Islet precursor cell (in vitro differentiated cells): Measurements from ENCODE around the gene BFSP1.

ENCODE experiments used
- DNase-seq: peaks from one replicate; pipeline ENCODE4 v3.0.0-alpha.2; 2018

The BFSP1 gene

DNA sequence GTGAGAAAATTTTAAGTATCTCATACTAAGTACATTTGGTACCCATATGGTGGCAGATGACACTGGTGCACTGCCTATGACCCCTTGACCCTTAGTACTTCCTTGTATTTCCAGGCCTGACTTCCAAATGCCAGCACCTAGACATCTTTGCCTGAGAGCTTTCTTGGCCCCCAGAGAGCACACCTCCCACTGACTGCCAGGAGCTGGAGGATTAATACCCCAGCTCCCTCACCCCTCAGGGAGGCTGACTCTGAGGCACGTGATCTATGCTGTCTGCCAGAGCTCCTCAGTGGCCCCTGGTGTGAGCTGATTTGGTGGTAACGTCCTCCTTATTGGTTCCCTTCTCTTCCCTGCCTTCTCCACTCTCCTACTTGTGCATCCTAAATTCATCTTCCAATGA lies 38.0 kb downstream of the BFSP1 start:
- DNase-seq = peak; percentile 22

DNA sequence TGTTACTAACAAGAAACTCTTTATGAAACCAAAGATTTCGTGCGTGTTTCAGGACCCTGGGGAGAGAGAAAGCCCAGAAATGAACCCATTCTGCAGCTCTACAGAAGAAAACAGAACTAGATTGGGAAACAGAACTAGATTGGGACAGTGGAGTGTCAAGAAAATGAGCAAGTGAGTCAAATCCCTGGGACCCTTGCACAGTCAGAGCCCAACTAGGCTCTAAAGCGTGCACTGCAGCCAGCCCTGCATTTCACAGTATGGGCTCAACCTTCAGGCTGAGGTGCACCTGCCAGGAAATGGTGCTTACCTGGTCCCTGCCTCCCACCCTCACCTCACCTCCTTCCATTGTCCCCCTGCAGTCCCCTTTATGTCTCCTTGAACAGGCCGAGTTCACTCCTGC lies 39.7 kb downstream of the BFSP1 start:
- DNase-seq = peak; percentile 35

DNA sequence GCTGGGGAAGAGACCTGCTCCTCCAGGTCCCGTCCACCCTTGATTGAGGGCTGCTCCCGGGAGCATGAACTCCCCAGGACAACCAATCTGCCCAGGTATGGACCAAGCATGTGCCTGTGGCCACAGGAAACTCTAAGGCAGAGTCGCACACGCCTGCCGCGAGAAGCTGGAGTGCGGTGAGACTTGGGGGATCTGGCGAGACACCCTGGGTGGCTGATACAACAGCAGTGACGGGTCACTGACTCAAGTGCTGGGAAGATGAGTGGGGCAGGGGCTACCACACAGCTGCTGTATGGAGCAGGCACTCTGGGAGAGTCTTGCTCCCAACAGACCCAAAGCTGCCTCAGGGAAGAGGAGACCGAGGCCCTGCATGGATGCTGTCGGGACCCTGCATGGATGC lies 40.1 kb downstream of the BFSP1 start:
- DNase-seq = peak; percentile 43

DNA sequence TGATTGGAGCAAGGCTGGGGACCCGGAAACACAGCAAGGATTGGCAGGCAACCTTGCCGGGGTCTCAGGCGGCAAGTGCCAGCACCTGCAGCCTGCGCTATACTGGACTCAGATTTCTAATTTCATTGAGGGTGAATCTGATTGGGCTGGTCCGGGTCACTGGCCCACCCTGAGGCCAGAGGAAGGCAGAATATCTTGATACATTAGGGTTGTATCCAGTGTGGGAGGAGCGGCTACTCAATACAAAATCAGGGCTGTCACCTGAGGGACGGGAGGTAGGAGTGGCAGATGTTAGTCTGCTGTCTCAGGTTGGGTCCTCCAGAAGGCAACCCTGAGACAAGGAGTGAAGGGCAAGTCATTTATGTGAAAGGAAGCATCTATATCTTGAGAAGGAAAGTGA lies 40.7 kb downstream of the BFSP1 start:
- peak; percentile 29 for DNase-seq

DNA sequence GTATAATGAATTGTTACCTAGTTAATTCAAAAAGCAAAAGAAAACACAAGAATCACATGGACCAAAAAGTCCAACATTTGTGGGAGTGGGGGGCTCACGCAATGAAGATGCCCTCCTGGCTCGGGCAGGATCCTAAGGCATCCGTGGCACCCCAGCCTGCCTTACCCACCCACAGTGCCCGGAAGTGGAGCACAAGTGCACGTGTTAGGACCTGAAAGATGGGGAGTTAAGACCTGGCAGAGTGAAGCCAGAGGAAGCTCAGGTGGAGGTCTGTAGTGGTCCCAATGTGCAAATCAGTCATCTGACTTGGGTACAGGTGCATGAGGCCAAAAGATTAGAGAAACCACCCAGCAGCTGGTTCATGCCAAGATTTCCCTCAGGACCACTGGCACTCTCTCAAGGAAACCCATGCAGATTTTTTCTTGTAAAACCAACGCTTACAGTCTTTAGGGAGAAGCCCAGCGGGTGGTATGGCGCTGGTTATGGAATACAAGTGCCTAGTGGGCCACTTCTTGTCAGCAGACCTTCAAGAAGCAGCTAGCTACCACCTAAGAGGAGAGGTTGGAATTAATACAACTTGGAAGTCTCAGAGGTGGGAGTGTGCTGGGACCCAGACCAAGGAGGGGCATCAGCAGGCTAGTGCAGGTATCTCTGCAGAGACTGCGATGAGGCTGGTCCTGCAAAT lies 42.1 kb downstream of the BFSP1 start:
- DNase-seq = peak; percentile 29

DNA sequence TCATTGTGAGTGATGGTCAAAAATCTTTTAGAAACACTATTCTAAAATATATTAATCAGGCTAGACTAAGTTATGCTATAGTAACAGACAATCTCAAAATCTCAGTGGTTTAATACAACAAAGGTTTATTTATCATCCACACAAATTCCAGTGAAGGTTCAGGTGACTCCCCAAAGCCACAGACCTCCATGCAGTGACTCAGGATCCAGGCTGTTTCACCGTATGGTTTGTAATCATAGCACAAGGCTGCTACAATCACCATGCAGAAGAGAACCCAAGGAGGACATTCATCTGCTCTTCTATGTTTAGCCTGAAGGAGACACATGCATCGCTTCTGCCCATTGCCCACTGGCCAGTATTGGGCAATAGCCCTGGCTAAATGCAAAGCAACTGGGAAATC lies 46.2 kb downstream of the BFSP1 start:
- peak; percentile 31 for DNase-seq

DNA sequence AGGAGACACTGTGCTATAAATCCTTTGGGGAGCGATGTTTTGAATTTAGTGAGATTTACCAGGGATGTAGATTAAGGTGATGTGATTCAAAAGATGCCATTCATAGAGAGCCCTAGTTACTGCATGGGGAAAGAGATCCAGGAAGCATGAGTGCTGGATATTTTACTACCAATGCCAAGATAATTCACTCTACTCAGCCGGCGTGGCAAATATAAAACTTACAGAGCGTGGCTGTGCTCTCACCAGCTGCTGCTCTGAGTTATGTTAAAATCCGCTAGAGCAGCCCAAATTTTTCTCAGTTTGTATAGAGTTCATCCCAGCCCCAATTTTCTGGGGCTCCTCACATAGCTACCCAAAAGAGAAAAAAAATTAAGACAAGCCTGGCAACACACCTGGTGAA lies 48.6 kb downstream of the BFSP1 start:
- peak; percentile 12 for DNase-seq

DNA sequence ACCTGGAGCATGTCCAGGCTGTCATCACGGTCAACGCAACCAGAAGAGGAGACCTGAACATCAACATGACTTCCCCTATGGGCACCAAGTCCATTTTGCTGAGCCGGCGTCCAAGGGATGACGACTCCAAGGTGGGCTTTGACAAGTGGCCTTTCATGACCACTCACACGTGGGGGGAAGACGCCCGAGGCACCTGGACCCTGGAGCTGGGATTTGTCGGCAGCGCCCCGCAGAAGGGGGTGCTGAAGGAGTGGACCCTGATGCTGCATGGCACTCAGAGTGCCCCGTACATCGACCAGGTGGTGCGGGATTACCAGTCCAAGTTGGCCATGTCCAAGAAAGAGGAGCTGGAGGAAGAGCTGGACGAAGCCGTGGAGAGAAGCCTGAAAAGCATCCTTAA lies 49.5 kb downstream of the BFSP1 start:
- DNase-seq = peak; percentile 31

DNA sequence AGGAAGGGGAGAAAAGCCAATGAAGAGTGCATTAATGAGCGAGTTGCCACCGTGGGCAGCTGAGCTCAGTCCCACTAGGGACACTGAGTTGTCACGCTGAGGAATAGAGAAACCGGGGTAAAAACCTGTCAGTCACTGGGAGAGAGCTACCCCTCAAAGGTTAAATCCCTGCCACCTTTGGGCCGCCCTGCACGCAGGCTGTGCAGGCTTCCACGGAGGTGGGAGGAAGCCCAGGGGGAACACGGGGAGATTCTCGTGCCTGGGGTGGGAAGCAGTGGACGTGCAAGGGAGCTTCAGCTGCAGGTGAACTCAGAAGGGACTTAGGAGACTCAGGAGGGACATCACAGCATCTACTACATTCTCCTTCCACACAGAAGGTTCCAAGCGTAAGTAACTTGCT lies 50.5 kb downstream of the BFSP1 start:
- DNase-seq = peak; percentile 38

DNA sequence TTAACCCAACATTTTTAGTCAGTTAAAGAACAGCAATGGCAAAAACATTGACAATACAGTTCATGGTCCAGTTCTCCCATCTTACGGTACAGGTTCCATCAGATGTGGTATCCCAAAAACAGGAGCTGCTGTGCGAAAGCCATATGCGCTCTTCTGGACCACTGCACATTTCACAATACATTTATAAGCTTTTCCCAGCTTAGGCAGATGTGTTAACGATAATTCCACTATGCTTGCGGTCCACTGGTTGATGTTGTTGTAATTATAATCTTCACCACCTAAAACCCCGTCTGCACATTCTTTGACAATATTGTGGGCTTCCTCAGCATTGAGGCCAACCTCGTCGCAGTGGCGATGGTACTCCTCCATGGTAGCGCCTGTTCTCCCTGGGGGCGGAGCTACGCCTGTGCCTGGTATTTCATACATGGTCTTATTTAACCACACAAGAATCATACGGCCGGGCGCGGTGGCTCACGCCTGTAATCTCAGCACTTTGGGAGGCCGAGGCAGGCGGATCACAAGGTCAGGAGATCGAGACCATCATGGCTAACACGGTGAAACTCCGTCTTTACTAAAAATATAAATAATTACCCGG lies 52.0 kb downstream of the BFSP1 start:
- peak; percentile 17 for DNase-seq

DNA sequence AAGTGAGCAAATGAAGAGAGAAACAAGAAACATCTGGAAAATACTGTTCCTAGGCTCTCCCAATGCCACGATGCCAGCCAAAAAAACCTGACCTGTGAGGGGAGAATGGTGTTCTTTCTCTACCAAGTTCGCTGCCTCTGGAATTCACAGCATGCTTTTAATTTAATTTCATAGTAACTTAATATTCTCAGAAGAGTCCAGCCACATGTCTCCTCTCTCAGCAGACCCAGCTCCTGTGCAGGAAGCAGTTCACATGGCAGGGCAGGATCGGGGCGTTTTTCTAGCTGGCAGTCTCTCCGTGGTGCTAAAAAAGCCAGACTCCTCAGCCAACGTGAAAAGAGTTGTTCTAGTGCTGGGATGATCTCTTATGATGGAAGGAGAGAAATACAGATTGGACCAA lies 57.5 kb downstream of the BFSP1 start:
- peak; percentile 24 for DNase-seq

DNA sequence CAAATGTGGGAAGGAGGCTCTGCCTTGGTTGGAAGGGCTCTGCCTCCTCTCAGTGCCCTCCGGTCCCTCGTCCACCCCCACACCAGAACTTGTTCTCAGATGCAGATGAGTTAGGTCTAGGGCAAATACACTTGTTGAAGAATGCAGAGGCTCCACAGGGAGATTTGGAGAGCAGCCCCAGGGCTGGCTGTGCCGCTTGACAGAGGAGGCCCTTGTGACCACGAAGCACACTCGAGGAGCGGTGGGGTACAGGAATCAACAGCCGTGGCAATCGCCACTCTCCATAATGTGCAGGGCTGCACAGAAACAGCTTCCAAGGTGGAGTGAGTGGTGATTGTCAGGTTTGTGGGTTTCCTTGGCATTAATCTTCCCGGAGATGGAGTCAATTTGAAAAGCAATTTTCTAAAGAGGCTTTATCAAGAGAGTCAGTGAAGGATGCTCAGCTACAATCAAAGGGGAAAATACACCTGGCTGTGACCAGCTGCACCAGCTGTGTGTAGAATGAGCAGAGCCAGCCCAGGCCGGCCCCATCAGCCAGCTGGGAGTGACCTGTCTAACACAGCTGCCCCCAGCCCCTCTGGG lies 59.5 kb downstream of the BFSP1 start:
- DNase-seq = peak; percentile 50

DNA sequence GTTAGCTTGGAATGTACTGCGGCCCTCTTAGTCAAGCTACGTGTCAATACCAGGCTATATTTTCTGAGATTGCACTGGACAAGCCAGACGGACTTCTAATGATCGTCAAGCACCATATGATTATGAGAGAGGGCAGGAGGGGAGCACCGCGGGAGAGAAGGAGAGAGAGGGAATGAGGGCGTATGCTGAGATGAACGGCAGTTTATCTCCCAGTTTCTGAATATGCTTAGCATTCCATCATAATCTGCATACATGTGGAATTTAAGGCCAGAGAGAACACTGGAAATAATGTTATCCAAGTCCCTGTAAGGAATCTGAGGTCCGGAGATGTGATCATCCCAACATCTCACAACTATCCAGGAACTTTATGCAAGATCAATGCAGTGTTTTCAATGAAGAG lies 60.2 kb downstream of the BFSP1 start:
- DNase-seq = no peak

DNA sequence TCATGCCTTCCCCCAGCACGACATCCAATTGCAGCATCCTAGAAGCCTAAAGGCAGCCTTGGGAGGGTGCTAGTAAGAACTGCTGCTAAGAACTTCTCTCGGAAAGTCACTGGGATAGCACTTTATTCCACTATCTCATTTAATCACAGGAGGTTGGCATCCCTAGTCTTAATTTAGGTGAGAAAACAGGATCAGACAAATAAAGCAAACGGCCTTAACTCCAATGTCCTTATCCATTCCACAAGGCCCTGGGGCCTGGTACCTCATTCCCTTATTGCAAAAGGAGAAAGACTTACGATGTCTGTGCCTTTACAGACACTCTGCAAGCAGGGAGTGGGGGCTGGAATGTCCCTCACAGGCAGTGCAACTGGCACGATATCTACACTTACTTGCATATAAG lies 60.7 kb downstream of the BFSP1 start:
- peak; percentile 14 for DNase-seq

DNA sequence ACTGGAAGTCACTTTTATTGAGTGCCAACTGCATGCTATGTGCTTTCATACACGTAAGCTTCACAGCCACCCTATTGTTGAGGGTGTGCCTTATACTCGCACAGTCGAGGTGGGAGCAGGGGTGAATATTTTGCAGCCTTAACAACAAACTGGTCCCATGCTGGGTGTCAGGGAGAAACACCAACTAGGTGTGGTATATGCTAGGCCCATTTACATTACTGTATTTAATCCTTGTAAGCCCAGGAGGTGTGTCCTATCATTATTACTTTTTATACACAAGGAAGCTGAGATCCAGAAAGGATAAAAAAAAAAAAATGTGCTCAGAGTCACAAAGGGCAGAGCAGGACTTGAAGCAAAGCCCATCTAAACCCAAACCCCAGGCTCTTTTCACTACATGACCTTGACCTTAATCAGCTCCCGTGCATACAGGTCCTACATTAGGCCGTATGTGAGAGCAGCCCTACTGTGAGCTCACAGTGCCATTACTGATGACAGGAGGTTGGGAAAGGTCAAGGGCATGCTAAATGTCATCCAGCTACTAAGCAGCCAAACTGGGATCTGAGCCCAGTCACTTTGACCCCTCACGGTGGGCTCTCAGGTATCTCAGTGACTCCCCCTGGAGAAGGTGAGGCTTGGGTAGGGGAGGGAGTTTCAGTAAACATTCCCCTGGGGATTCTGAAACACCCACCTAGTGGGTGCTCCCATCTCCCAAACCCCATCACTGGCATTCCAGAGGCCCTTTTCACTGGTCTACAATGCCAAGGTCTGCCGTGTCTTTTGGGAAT lies 61.7 kb downstream of the BFSP1 start:
- DNase-seq = peak; percentile 37

DNA sequence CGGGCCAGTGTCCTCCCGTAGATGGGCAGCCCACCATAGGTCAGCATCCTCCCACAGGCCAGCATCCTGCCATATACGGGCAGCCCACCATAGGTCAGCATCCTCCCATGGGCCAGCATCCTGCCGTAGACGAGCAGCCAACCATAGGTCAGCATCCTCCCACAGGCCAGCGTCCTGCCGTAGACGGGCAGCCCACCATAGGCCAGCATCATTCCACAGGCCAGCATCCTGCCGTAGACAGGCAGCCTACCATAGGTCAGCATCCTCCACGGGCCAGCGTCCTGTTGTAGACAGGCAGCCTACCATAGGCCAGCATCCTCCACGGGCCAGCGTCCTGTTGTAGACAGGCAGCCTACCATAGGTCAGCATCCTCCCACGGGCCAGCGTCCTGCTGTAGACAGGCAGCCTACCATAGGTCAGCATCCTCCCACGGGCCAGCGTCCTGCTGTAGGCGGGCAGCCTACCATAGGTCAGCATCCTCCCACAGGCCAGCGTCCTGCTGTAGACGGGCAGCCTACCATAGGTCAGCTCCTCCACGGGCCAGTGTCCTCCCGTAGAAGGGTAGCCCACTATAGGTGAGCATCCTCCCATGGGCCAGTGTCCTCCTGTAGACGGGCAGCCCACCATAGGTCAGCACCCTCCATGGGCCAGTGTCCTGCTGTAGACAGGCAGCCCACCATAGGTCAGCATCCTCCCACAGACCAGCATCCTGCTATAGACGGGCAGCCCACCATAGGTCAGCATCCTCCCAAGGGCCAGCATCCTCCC lies 62.9 kb downstream of the BFSP1 start:
- peak; percentile 42 for DNase-seq

DNA sequence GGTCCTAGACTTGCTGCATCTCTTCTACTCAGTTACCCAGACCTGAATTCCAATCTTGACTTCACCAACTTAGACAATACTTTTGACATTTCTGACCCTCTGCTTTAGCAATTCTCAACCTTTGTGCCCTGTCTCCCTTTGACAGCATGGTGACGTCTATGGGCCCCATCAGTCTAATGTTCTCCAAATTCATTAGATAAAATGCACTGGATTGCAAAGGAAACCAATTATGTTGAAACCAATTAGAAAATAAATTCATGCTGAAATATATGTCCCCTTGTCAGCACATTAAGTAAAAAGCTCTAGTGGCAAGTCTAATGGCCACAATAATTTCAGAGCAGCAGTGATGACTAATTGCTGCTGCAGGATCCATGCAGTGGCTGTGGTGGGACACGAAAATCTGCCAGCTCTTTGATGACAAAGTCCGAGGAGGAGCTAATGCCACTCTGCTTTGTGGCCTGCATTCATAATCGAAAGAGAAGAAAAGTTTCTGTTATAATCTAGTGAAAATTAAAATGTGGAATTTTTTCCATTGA lies 64.0 kb downstream of the BFSP1 start:
- peak; percentile 6 for DNase-seq

DNA sequence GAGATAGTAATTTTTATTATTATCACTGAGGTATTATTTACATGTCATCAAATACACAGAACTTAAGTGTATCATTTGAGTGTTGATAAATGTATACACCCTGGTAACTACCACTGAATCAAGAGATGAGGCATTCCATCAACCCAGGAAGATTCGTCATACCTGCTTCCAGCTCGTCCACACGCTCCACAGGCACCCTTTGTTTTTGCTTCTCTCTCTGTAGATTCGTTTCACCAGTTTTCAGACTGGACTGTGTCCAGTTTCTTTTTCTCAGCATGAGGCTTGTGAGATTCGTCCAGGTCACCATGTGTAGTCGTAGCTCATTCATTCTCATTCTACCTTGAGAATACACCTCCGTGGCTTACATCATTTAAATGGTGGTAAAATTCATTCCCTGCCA lies 64.5 kb downstream of the BFSP1 start:
- peak; percentile 10 for DNase-seq

DNA sequence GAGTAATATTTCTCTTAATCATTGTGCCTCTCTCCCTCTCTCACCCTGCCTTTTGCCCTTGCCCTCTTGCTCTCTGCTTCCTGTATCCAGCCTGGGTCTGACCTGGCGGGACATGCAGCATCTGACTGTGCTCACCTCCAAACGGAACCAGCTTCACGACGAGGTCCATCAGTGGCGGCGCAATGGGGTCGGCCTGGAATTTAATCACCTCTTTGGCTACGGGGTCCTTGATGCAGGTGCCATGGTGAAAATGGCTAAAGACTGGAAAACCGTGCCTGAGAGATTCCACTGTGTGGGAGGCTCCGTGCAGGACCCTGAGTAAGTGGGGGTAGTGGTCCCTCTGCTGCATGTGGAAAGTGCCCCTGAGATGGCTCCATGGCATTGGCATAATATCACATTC lies 65.9 kb downstream of the BFSP1 start:
- peak; percentile 45 for DNase-seq

DNA sequence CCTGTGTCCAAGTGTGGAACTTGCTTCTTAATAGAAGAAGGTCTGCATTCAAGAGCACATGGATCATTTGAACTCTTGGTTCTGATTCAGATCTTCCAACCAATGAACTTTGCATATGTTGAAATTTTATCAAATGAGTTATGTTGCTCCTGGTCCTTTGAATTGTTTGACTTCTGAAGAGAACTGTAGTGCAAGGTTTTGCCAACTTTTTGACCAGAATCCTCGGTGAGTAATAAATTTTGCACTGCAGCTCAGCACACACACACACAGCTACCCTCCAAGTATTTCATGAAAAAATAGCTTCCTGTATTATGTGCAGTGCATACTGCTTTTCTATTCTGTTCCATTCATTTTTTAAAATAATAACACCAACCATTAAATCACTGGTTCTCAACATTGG lies 67.5 kb downstream of the BFSP1 start:
- no peak for DNase-seq

DNA sequence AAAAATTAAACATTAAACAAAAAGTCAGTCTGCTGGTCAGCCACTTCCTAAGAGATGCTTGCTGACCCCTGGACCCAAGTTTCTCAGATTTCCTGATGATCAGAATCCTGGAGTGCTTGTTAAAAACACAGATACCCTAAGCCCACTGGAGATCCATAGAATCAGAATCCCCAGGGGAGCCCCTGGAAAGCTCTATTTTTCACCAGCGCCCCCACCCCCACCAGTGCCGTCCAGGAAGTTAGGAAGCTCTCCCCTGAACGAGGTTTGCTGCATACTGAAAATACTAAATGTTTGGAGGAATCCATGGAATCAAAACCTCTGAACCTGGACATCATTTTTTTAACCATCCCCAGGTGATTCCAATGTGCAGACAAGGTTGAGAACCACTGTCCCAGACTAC lies 69.2 kb downstream of the BFSP1 start:
- DNase-seq = peak; percentile 23

DNA sequence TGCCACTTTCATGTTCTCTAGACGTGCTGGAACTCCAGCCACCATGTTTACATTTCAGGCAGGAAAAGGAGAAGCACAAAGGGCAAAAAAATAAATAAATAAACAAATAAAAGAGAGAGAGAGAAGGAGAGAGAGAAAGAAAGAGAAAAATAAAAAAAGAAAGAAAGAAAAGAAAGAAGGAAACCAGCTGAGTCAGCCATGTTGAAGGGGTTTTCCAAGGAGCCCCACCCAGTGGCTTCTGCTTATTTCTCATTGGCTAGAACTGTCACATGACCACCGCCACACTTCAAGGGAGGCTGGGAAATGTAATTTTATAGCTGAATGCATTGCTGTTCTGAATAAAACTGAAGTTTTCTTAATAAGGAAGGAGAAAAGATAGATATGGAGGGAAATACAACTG lies 71.1 kb downstream of the BFSP1 start:
- no peak for DNase-seq
